Stimulated activated CD4-positive, alpha-beta T cell treated with anti-CD3 and anti-CD28 coated beads, Interleukin-1b, Interleukin-23, amount 100 ng/mL, for 24 hours (primary cell): ENCODE results near the gene SRM.
"Not testable (repeated sequence)": the region's sequence is repeated elsewhere in the genome, so short reads cannot be mapped to it uniquely, and the experiment has no call there.

Source experiments
- DNase-seq, 4 experiments: peaks; one replicate each; pipeline ENCODE4 v3.0.0-alpha.2; 2020; ENCODE audit warnings: low read depth in 4 of 4, low spot score in 1 of 4

Gene SRM

GRCh38 chr1:11023201-11023600, 36.6 kb downstream of the SRM start:
- DNase-seq: no peak

GRCh38 chr1:11019971-11020370, 39.8 kb downstream of the SRM start:
- no peak for DNase-seq

- not testable (repeated sequence) for DNase-seq
These were observed 40.5 kb downstream of the SRM start for GRCh38 chr1:11019358-11019757.

GRCh38 chr1:11013160-11013531, 46.7 kb downstream of the SRM start:
- DNase-seq: no peak

- peak; percentile 78 to 88 (median 83) for DNase-seq
These were observed 47.3 kb downstream of the SRM start, which contains the start of gene TARDBP for GRCh38 chr1:11012260-11013159. Gene TARDBP (plus strand): TSS chr1:11012654. CDS start chr1:11013728, 1,074 bp downstream.
